Measurements from ENCODE around the gene DCBLD2.

DNA sequence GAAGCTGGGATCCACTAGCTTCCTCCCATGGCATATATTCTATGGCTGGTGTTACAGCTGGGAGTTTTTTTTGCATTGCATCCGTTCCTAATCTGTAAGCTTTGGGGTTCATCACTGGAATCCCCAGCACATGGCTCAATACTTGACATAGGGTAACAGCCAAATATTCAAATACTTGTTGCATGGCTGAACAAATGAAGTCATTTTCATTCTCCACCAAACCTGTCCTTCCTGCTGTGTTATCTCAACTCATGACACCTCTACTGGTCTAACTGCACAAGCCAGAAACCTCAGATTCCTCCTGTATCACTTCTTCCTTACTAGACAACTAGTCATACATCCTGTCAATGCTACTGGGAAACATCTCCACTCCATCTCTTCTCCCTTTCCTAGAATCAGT is 95.0 kb downstream of the DCBLD2 start:
- TF ChIP-seq, protein P1, sequence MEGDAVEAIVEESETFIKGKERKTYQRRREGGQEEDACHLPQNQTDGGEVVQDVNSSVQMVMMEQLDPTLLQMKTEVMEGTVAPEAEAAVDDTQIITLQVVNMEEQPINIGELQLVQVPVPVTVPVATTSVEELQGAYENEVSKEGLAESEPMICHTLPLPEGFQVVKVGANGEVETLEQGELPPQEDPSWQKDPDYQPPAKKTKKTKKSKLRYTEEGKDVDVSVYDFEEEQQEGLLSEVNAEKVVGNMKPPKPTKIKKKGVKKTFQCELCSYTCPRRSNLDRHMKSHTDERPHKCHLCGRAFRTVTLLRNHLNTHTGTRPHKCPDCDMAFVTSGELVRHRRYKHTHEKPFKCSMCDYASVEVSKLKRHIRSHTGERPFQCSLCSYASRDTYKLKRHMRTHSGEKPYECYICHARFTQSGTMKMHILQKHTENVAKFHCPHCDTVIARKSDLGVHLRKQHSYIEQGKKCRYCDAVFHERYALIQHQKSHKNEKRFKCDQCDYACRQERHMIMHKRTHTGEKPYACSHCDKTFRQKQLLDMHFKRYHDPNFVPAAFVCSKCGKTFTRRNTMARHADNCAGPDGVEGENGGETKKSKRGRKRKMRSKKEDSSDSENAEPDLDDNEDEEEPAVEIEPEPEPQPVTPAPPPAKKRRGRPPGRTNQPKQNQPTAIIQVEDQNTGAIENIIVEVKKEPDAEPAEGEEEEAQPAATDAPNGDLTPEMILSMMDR (IDR thresholded peaks at IDR 0.05): no peak
- no peak for TF ChIP-seq POLR2AphosphoS5 (IDR thresholded peaks at IDR 0.05)
